Keratinocyte (primary cell): ENCODE measurements around the gene VTI1A.

Source experiments
- EZH2 ChIP-seq: IDR thresholded peaks from one replicate; pipeline ENCODE4 v1.6.1; 2012; ENCODE audit warnings: inconsistent platforms, mild to moderate bottlenecking, low read length, moderate library complexity
- TF ChIP-seq, protein P1 (sequence below), 3 experiments: IDR thresholded peaks in 1 of 3; conservative IDR thresholded peaks in 1 of 3; optimal IDR thresholded peaks in 1 of 3; 2 replicates in 2 of 3; 3 replicates in 1 of 3; pipeline versions ENCODE3 to v1.5.1; 2011; ENCODE audit warnings: low read length in 3 of 3, mild to moderate bottlenecking in 3 of 3, moderate library complexity in 2 of 3, control low read depth in 1 of 3, inconsistent platforms in 1 of 3; ENCODE audit not compliant: insufficient read depth in 2 of 3; ENCODE audit errors: extremely low read depth in 1 of 3

DNA sequence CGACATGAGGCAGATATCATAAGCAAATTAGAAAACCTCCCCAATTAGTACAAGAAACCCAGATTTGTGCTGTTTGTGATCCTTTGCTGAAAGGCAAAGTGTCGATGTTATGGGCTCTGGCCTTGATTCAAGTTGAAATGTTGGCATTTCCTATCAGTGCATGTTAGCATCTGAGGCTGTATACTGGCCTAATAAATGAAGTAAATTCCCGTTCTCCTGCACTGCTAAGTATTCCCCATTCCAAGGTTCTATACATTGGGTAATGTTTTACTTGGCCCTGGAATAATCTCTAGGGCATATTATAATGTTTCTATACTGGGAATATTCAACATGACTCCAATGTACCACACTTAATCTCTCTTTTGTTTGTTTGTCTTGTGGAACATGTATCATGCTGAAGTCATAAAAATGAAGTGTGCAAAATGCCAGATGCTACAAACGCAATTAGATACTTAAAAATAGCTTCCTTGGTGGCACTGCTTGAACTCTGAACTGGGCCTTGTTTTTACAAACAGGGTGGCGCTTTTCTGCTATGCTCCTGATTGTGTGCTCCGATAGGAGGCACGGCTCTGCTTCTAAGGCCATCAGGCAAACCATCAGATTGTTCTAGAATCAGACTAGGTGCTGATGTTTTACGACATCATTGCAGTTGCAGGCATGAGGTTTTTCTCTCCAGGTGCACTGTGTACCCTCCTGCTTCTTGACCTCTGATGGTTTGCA lies 346.3 kb downstream of the VTI1A start:
- TF ChIP-seq, protein P1, sequence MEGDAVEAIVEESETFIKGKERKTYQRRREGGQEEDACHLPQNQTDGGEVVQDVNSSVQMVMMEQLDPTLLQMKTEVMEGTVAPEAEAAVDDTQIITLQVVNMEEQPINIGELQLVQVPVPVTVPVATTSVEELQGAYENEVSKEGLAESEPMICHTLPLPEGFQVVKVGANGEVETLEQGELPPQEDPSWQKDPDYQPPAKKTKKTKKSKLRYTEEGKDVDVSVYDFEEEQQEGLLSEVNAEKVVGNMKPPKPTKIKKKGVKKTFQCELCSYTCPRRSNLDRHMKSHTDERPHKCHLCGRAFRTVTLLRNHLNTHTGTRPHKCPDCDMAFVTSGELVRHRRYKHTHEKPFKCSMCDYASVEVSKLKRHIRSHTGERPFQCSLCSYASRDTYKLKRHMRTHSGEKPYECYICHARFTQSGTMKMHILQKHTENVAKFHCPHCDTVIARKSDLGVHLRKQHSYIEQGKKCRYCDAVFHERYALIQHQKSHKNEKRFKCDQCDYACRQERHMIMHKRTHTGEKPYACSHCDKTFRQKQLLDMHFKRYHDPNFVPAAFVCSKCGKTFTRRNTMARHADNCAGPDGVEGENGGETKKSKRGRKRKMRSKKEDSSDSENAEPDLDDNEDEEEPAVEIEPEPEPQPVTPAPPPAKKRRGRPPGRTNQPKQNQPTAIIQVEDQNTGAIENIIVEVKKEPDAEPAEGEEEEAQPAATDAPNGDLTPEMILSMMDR (optimal IDR thresholded peaks at IDR 0.05 in 1 of 3, IDR thresholded peaks at IDR 0.05 in 1 of 3, conservative IDR thresholded peaks at IDR 0.05 in 1 of 3; ENCODE audit: extremely low read depth in 1 of 3, insufficient read depth in 2 of 3, low read length in 3 of 3), result no peak
- no peak for TF ChIP-seq EZH2
